Stimulated activated CD4-positive, alpha-beta T cell treated with anti-CD3 and anti-CD28 coated beads, Interleukin-15, amount 100 ng/mL, for 1 hour (primary cell): ENCODE measurements around the gene USP6NL.
A peak's percentile ranks its signal among the peaks of the same experiment; 100 is the strongest.

Experiments used
- DNase-seq, 2 donors: peaks; one replicate each; pipeline ENCODE4 v3.0.0-alpha.2; 2020; ENCODE audit warnings: low read depth in 1 of 2, low spot score in 1 of 2

Gene USP6NL

DNA sequence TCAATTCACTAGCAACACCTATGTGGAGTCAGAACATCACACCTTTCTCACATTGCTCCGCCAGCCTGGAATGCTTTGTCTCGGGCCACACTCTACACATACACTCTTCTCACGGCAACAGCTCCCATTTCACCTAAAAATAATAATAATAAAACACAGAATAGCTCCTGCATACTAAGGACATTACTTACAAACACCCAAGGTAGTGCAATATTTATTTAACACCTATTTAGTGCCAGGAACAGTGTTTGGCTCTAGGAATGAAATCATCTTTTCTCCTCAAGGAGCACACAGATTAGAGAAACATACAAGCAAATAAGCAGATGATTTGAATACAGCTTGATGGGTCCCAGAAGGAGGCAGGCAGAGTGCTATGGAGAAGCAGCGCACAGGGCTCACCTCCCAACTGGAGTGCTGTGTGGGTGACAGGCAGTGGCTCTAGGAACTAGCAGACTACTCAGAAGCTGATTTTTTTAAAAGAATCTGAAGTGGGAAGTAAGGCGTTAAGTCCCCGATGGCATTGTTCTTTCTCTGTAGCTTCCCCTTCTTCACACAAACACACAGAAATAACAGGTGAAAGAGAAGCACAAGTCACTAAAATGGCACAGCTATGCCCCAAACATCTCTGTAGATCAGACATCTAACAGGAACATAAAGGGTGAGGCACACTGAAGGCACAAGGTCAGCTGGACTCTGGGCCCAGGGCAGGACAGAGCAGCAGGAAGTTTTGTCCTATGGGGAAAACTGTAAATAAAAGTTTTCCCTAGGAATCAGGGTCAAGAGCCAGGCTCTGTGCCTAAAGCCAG, 16.7 kb downstream of the USP6NL start:
- no peak for DNase-seq

DNA sequence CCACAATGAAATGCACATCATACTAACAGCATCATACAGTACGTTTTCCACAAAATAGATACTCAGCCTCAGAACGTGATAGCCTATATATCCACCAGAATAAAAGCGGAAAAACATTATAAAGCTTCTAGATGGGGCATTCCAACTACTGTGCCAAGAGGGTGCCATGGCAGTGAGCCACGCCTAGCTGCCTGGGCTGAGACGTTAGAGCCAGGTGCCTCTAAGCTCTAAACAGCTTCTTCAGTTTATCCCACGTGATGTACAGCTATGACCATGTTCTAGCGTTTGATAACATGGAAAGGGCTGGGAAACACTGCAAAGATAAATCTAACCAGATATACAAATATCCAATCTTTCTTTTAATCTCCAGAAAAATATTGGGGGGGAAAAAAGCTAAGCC, 17.8 kb downstream of the USP6NL start:
- DNase-seq = no peak

DNA sequence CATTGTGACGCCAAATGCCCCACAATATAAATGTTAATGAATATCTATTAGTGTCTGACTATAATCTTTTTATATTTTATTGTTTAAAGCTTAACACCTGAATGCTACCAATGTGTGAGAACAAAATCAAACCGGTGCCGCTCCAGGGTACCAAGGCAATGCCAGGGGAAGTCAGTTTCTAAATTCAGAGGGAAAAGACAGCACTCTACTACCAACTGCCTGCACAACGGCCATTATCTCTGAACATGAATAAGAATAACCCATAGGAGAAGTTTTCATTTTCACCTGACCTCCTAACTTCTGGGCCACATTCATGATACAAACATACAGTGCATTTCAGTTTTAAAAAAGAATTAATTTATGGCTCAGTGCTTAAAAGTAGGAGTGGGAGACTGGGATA, 21.7 kb downstream of the USP6NL start:
- DNase-seq = no peak

DNA sequence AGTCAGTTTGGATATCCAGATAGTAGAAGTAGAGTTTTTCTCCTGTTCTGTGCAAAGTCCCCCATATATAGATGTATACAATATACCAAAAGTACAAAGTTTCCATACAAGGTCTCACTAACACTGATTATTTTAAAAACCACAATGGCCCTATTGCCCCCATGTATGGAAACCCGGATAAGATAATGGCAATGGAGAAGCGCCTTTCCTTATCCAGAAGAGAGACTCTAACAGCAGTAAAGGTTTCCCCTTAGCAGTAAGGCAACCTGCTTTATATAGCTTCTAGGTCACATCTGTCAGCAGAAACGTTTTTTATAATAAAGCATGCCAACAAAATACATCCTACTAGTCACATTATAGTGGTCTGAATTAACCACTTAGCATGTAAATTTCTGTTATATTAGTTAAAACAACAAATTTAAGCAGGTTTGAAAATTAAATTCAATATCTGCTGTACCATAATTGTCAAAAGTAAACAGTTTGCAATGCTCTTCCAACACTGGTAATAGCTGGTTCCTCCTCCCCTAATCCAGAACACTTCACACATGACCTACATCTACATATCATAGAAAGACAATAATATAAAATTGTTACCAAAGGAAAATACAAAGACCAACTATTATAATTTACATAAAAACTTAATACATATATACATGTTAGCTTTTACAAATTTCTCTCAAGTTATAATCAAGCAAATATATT, 22.4 kb downstream of the USP6NL start:
- DNase-seq = no peak

DNA sequence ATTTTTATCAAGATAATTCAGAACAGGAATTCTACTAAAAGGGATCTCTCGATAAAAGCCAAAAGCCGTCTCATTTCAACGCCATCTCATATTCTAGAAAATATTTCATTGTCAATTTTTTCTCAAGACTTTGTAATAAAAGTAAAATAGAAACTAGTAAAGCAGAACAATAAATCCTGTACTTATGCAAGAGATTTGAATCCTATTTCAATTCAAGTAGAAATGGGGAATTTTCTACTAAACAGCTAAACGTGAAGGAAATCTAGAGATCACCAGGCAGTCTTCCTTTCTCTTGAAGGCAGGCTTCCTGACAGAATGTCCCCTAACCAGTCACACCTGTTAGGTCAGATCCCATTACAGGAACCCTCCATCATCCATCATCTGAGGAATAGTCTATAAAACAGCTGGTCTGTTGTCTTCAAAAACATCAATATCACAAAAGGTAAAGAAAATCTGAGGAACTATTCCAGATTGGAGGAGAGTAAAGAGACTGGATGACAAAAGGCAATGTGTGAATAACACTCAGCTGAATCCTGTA, 23.7 kb downstream of the USP6NL start:
- no peak for DNase-seq

DNA sequence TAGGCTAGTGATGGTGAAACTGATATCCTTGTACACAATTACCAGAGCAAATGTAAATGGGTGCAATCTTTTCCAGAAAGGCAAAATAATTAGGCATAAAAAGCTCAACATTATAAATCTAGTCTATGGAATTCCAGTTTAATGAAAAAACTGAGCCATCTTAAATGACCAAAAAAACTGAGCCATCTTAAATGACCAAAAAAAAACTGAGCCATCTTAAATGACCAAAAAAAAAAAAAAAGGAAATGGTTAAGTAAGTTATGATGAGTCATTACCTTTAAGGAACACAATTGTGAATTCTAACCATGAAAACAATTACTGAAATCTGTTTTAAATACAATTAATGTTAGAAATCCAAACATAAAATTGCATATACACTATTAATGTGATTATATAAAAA, 25.3 kb downstream of the USP6NL start:
- no peak for DNase-seq

DNA sequence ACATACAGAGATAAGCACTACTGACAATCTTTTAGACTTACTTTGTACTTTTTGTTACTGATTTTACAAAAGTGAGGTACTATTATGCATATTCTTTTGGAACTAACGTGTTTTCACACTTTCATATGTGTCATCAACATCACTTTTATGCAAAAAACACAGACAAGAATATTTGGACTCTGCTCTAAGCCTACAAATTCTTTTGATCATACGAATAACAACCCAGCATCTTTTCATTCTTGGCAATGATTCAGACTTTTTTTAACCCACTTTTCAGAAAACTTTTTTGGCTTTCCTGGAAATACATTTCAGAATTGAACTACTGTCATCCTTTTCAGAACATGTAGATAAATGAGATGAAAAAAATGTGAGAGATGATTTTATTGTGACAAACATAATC, 30.2 kb downstream of the USP6NL start:
- DNase-seq = no peak

DNA sequence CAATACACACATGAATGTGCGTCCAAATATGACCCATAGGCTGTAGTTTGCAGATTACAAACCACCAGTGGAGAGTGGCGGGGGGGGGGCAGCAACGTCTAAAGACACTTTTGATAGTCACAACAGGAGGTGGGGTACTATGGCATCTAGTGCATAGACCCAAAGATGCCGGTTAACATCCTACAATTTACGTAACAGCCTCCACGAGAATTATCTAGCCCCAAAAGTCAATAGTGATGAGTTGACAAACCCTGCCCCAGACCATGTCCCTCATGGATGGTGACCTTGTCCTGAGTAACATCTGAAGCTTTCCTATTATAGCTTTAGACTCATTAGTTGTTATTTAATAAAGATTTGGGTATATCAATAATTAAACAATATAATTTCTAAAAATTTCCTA, 31.6 kb downstream of the USP6NL start:
- no peak for DNase-seq

DNA sequence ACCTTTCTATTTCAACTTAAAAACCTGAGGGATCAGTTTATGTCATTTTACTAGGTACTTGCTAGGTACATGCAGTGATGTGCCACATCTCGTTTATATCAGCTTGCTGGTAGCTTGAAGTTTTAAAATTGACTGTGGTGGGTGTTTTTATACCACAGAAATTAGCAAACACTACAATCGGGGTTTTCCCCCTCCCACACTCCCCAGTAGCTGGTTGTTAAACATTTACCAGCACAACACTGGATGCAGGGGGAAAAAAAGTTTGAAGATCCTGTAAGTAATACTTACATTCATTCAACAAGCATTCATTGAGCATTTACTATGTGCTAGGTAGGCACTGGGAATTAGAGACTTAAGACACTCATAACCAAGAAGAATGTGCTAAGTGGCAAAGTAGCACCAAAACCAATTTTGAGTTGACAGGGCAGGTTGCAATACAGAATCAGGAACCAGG, 32.6 kb downstream of the USP6NL start:
- DNase-seq = peak in 1 of 2 donors; percentile 9

DNA sequence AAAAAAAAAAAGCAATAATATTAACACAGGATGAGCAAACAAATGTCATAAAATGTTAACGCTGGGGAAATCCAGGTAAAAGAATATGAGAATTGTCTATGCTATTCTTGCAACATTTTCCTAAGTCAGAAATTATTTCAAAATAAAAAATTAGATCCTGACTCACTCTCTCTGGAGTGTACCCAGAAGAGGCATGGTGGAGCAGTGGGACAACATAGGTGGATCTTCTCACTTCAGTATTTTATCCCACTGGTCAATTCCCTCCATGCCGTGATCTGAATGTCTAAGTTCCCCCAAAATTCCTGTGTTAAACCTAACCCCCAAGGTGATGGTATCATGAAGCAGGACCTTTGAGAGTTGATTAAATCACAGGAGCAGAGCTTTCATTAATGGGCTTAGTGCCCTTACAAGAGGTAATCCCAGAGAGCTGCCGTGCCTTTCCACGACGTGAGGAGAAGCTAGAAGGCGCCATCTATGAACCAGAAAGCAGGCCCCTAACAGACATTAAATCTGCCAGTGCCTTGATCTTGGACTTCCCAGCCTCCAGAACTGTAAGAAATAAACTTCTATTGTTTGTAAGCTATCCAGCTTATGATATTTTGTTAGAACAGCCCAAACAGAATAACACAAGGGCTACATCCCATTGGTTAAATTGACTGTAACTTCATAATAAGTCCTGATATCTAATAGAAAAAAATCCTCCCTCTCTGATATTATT, 35.2 kb downstream of the USP6NL start:
- DNase-seq = no peak

DNA sequence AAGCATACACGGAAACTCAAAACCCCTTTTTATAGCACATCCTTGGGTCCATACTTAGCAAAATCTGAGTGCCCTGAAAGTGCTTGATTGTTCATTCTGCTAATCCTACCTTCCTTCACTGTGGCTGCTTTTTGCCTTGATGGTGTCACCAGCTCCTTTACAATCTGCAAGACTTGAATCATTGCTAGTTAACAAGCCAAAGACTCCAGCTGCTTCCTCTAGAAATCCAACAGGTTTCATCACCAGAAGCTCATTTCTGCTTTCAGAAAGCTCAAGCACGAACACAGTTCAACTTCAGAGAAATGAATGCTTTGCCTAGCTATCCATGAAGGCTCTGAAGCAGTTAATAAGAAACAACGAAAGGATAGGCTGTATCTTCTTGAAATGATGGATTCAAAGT, 38.0 kb downstream of the USP6NL start:
- no peak for DNase-seq

DNA sequence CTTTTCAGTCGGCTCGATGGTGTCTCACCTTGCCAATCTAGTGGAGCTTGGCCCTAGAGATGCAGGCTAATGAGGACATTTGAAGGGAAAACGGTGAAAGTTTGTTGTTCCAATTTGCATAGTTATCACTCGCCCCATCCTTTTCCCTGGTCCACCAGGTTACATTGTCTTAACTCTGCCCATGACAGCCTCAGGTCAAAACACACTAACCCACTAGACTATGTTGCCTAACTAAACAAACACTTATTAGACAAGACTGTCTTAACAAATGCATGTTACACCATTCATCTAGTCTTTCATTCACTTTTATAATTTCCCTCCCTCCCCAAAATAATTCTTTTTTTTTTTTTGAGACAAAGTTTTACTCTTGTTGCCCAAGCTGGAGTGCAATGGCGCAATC, 40.7 kb downstream of the USP6NL start:
- DNase-seq = no peak

DNA sequence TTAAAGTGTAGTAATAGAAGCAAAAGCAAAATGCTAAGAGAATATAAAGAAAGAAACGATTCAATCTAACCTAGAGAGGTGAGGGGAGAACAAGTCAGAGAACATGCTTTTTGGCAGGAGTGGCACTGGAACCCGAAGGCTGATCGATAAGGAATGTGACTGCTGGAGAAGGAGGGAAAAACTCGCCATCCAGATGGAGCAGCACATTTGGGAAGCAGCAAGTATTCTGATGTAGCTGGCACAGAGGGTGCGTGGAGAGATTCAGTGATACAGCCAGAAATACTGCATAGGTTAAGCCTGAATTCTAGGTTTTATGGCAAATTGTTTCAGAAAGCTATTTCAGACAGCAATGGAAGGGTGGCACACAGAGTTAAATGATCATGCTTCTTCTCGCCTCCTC, 42.0 kb downstream of the USP6NL start:
- no peak for DNase-seq

DNA sequence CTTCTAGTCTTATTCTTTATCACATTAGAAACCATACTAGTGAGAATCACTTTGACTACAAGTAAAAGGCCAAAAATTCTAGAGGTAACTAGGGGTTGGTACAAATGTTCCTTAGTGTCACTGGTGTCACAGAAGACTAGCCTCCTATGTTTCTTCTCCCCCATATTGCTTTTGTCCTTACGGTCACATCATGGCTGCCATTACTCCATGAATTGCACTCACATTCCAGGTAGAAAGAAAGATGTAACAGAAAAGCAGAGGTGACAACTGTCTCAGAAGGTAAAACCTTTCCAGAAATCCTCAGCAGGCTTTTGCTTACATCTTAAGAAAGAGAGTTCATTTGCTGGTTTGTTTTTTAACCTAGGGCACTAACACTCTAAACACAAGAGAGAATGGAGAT, 42.9 kb downstream of the USP6NL start:
- DNase-seq = no peak

DNA sequence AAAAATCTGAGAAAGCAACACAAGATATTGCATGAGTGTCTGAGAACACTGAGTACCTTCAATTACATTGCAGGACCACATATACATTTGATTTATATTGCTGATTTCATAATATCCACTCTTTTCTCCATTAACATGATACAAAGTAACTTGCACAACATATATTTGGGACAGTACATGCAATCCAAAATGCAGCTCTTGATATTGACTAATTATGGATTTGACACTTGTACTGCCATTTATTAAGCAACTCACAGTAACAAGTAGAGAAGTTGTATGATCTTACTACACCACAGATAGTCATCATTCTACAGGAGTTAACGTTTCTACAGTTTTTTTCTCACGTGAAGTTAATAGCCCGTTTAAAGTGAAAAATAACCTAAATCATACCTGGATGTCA, 46.7 kb downstream of the USP6NL start:
- DNase-seq = no peak

DNA sequence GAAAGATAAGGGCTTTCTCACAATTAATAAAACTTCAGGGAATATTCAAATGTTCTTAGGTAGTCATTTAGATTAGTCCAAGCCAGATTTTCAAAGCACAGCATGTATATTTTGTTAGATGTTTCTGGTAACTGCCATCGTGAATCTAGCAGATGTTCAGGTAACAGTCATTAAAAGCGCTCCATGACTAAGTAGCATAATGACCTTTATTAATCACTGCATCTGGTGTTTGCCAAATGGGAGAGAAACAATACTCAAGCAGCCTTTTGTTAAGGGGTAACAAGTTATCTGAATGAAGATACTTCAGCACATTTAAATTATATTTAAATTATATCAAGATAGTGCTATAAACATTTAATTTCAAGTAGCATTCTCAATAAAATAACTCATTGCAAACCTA, 47.5 kb downstream of the USP6NL start:
- no peak for DNase-seq

DNA sequence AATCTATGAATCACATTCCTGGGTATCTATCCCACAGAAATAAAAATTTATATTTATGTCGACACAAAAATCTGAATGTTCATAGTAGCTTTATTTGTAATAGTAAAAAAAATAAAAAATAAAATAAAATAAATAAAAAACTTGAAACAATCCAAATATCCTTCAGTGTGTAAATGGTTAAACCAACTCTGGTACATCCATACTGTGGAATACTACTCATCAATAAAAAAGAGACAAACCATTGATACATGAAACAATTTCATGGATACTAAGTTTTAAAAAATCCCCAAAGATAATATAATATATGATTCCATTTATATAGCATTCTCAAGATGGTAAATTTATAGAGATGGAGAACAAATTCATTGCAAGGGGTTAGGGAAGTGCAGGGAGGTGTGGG, 48.6 kb downstream of the USP6NL start:
- no peak for DNase-seq

DNA sequence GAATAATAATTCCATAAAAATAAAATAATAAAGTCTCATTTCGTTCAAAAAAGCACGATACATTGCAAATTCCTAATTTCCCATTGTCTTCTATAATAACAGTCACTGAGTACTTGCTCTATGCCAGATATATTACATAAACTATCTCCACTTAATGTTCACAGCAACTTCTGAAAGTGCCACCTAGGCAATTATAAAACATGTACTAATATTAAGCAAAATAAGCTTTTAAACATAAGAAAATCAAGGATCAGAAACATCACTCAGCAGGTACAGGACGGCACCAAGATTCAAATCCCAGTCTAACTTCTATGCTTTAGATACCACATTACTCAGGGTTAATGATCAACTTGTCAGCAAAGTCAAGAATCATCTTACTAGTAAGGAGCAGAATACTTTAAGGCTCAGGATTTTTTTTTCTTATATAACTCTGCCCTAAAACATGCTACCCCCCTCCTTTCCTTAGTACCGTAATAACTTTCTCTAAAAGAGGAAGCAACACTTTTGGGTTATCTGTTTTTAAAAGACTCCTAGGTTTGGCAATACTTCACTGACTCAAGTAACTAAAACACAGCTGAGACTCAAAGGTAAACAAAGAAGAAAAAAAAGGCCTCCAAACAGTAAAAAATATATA, 51.3 kb downstream of the USP6NL start:
- no peak for DNase-seq

DNA sequence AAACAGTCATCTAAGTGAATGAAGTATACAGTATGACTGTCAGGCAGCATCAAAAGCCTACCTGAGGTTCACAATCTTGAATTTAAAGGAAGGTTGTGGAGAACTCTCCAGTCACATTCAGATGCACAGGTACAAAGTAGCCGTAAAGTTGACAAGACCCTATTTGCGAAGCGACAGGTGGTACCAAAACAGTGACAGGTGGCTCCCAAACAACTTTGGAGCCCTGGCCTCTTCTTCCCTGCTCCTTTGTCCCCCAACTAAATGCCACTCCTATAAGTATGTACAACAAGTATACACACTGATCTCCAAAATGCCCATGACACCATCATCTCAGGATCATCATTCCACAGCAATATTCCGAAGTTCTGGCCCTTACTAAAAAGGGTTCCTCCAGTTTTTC, 53.5 kb downstream of the USP6NL start:
- no peak for DNase-seq

DNA sequence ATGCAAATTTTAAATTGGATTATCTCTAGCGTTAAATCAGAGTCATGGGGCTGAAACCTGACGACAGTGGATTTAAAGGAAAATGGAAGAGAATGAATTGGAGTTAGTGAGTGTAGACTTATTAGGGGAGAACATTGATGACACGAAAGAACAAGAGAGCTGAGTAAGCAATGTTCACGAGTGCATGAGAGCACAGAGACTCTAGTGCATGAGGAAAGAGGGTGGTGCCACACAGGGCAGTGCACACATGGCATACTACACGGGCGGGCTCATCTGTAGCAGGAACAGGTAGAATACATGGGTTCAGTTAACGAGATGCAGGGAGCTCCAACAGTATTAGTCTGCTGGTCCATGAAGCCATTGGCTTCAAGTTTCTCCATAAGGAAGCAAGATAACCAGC, 53.9 kb downstream of the USP6NL start:
- DNase-seq = no peak

DNA sequence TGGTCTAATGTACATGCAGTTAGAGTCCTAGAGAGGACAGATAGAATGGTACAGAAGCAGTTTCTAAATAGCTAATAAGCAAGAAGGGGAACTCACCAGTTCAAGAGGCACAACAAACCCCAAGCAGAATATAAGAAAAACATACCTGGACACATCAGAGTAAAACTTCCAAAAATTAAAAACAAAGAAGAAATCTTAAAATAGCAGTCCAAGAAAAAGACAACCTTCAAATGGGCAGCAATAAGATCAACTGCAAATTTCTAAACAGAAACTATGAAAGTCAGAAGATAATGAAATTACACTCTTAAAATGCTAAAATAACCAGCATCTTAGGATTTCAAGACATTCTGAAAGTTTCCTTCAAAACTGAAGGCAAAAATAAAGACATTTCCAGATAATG, 55.9 kb downstream of the USP6NL start:
- DNase-seq = no peak
